Epithelial cell of prostate (primary cell): ENCODE results near the gene MUC2.

Experiments used
- DNase-seq: peaks from one replicate; pipeline ENCODE4 v3.0.0-alpha.2; 2011; ENCODE audit warnings: low read depth, low spot score
- H3K27ac ChIP-seq: fragments of 450-650 bp; 2 replicates; pipeline ENCODE4 v1.5.1; 2017; ENCODE audit warnings: mild to moderate bottlenecking

MUC2 gene

DNA sequence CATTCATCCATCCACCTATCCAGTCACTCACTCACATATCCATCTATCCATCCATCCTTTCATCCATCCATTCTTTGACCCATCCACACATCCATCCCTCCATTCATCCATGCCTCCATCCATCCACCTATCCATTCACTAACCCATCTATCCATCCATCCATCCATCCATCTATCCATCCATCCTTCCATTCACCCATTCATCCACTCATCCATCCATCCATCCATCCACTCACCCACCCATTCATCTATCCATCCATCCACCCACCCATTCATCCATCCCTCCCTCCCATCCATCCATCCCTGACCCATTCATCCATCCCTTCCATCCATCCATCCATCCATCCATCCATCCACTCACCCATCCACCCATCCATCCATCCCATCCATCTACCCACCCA lies 4.9 kb upstream of the MUC2 start:
- no peak for DNase-seq

DNA sequence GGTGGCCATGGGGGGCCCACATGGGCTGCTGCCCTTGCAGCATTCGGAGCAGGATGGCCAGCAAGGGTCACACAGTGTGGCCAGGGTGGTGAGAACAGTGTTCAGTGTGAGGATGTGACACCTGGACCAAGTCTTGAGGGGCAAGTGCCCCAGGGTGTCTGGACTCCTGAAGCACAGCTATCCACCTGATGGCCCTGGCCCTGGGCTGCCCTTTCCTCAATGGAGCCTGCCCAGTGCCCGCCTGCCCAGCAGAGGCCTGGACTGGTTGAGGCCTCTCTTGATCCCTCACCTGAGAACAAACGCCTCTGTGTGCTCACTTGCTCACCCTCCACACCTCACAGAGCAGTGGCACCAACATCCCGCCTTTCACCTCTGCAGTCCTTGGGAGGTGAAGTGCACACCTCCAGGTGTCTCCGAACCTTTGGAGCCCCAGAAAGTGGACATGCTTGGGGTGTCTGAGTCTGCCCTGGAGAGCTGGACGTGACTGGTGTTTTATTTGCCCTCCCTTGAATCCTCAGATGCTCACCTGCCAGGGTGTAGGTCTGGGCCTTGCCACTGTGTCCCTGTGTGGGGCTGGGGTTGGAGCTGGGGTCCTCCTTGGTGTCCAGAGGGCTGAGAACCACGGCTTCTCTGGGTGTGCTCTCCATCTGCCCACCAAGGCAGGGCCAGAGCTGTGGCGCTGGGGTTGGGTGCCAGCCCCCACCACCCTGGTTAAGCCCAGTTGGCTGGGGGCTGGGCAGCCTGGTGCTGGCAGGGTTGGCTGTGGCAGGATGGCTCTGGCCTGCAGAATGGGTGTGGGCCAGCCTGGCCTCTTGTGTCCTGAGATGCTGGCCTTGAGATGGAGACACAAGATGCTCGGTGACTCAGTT lies 3.8 kb upstream of the MUC2 start:
- DNase-seq, result no peak
- no peak overlapping the region for H3K27ac ChIP-seq

More for the DNA sequence above, 4.9 kb upstream of the MUC2 start:
- H3K27ac ChIP-seq, result no peak overlapping the region

DNA sequence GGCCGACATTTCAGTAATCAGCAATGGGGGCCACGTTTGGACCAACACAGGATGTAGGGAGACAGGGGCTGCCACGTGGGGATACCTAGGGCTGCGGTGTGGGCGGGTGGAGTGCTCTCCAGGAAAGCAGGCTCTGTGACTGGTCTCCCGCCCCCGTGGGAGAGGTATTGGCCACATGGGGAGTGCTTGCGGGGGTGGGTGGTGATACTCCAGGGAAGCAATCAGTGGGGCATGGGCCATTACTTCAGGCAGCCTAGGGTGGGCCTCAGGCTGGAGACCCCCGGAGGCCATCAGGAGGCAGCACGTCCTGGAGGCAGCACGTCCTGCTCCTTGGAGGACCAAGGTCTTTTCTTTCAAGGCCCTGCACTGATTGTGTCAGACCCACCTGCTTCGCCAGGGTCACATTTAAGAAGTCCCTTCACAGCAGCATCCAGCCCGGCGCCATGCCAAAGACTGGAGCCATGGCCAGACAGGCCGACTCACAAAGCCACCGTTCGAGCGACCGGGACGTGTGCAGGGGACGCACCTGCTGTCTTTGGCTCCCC lies 3.0 kb upstream of the MUC2 start:
- H3K27ac ChIP-seq, result no peak overlapping the region
- DNase-seq, result no peak

DNA sequence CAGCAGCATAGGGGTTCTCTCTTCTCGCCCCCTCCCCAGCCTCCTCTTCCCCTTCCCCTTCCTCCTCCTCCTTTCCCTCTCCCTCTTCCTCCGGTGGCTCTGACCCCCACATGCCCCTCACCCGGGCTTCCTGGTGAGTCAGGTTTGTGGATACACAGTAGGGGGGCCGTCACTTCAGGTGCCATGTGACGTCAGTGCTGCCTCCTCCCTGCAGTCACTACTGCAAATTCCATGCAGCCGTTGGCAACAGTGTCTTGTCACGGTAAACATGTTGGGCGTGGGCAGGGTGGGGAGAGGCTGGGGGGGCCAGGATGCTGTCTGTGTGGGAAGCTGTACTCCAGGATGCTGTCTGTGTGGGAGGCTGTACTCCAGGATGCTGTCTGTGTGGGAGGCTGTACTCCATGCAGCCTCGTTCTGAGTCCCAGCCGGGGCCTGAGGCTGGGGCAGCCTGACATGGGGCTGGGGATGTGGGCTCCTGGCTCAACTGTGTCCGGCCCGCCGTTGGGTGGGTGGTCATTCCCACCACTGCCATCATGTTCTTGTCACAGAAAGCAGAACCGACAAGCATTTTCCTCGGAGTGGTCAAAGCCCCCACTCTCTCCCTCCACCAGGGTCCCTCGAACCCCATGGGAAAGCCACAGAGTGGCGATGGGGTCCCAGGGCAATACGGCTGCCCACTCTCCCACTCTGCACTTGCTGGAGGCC lies 2.4 kb upstream of the MUC2 start:
- no peak for DNase-seq
- H3K27ac ChIP-seq, result no peak overlapping the region

DNA sequence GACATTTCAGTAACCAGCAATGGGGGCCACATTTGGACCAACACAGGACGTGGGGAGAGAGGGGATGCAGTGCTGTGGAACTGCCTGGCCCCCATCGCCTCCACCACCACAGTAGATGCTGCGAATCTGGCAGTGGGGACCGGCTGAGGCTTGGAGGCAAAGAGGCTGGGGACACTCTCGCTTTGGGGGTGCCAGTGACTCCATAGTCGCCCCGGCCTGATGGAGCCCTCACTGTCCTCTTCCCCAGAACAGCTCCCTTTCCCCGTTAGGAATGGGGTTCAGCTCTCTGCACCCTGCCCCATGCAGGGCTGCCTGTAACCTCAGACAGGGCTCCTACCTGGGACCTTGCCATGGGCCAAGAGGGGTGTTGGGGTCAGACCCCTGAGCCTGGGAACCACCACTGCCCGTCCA lies 1.8 kb upstream of the MUC2 start:
- no peak for DNase-seq
- no peak overlapping the region for H3K27ac ChIP-seq

DNA sequence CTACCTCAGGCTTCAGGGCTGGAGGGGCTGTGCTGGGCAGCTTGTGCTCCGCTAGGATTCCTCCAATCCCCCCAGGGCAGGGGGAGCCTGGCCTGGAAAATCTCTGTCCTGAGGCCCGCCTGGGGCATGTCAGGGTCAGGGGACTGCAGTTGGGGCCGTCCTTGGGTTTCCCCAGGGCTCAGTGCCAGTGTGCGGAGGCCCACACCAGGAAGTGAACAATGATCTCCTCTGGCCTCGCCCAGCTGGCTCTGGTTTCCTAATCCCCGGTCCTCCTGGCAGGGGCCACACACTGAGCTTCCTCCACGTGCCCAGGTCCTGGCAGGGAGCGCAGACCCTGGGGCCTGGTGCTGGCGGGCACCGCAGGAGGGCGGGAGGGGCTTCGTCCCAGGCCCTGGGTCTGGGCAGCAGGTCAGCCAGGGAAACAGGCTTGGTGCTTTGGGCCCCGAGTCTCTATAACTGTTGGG lies 1.4 kb upstream of the MUC2 start:
- DNase-seq, result no peak
- no peak overlapping the region for H3K27ac ChIP-seq

DNA sequence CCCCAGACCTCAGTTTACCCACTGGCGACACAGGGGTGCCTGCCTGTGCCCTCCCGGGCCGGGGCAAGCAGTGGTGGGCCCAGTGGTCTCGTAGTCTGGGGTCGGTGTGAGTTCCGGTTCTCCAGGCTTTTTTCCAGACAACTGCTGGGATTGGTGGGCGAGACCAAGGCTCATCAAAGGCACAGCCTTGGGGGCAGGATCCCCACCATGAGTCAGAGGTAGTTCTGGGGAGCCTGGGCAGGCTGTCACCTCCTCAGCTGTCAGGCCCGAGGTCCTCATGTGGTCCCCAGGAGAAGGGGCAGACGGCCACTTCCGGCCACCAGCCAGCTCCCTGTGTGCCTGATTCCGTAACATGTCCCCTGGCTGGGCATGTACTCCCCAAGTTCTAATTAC lies 827 bp upstream of the MUC2 start:
- no peak overlapping the region for H3K27ac ChIP-seq
- DNase-seq, result no peak

DNA sequence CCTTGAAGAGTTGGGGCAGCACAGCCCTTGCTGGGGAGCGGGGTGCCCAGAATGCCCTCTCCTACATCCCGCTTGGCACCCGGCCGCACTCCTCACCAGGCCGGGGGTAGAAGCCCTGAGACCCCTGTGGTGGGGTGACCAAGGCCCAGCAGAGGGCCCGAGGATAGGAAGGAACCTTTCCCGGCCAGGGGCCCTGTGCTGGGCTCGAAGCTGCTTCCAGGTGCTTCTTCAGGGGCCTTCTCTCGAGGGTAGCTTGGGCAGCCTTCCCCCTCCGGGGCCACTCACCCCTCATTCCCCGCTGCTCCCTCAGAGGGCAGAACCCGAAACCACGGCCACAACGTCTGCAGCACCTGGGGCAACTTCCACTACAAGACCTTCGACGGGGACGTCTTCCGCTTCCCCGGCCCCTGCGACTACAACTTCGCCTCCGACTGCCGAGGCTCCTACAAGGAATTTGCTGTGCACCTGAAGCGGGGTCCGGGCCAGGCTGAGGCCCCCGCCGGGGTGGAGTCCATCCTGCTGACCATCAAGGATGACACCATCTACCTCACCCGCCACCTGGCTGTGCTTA lies 752 bp downstream of the MUC2 start:
- H3K27ac ChIP-seq, result no peak overlapping the region
- DNase-seq, result no peak

DNA sequence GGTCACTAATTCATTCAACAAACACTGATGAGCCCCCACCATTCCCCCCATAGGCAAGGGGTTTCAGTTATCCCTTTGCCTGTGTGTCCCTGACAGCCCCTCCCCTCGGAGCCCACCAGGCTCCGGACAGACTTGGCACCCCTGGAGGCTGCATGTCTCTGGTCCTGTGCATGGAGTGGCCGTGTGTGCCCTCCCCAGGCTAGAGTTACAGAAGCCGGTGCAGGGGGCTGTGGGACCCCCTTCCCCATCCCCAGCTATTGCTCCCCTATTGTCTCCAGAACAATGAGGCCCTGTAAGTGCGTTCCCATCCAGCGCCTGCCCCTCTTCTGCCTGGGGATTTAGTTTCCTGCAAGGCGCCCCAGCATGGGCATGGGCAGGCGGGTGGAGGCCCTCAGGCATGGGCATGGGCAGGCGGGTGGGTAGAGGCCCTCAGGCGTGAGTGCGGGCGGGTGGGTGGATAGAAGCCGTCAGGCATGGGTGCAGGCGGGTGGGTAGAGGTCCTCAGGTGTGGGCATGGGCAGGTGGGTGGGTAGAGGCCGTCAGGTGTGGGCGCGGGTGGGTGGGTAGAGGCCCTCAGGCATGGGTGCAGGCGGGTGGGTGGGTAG lies 1.5 kb downstream of the MUC2 start:
- no peak overlapping the region for H3K27ac ChIP-seq
- DNase-seq, result no peak

DNA sequence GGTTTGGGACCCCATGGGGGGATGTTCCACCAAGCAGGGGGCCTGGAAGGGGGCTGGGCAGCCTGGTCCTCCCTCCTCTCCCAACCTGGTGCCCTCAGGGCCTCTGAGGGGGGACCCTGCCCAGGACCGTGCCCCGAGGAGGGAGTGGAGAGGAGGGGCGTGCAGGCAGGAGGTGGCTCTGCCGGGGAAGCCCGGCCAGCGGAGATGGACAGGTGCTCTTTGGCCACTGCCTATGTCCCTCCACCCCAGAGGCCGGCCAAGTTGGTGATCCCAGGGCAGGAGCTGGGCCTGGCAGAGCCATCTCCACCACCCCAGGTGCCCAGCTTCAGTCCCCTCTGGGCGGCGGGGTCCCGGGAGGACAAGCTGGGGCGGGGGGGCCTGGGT lies 2.4 kb downstream of the MUC2 start:
- DNase-seq, result no peak

DNA sequence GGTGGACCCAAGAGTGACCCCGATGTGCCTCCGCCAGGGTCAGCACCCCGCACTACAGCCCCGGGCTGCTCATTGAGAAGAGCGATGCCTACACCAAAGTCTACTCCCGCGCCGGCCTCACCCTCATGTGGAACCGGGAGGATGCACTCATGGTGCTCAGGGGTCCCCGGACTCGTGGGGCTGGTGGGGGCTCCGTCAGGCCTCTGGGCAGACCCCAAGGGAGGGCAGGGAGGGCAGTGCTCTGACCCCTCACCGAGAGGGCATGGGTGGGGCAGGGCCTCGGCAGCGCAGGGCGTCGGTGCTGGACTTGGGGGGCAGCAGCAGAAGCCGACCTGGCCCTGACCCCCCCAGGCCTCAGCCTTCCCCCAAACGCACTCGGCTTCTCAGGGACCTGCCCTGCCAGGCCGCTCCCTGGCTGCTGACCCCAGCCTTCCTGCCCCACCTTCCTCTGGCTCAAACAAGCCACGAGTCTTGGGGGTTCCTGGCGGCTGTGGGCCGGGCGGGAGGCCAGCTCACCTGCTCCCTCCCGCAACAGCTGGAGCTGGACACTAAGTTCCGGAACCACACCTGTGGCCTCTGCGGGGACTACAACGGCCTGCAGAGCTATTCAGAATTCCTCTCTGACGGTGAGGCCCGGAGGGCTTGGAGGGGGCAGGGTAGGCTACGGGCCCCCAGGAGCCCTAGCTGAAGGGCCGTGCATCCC lies 2.9 kb downstream of the MUC2 start:
- no peak for DNase-seq
- H3K27ac ChIP-seq, result no peak overlapping the region

More for the DNA sequence above, 2.4 kb downstream of the MUC2 start:
- H3K27ac ChIP-seq, result no peak overlapping the region

DNA sequence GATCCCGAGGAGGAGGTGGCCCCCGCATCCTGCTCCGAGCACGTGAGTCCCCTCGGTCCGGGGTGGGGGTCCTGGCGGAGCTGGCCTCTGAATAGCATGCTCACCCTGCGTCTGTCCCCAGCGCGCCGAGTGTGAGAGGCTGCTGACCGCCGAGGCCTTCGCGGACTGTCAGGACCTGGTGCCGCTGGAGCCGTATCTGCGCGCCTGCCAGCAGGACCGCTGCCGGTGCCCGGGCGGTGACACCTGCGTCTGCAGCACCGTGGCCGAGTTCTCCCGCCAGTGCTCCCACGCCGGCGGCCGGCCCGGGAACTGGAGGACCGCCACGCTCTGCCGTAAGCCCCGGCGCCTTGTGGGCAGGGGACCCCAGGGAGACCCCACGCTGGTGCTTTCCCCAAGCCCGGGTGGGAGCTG lies 3.5 kb downstream of the MUC2 start:
- no peak overlapping the region for H3K27ac ChIP-seq
- DNase-seq, result no peak

DNA sequence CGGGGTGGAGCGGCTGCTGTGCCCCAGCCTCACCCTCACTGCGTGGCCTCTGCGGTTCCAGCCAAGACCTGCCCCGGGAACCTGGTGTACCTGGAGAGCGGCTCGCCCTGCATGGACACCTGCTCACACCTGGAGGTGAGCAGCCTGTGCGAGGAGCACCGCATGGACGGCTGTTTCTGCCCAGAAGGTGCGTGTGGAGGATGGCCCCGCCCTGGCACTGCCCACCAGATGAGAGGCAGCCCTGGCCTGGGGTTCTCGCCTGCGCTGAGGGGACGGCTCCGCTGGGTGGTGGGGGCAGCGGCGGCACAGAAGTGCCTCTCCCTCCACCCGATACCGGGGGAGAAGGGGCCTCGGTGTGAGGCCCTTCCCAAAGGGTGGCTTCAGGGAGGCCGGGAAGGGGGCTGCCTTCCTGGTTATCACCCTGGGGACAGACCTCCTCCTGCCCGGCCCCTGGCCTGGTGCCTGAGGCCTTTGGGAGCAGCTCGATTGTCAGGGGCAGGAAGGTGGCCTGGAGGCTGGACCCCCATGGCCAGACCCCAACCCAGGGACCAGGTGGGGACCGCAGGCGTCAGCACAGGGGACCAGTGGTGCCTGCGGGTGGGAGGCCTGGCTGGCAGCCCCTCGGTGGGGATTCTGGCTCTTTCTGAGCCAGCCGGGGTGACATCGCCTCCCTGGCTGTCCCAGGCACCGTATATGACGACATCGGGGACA lies 7.1 kb downstream of the MUC2 start:
- DNase-seq, result no peak
- no peak overlapping the region for H3K27ac ChIP-seq

DNA sequence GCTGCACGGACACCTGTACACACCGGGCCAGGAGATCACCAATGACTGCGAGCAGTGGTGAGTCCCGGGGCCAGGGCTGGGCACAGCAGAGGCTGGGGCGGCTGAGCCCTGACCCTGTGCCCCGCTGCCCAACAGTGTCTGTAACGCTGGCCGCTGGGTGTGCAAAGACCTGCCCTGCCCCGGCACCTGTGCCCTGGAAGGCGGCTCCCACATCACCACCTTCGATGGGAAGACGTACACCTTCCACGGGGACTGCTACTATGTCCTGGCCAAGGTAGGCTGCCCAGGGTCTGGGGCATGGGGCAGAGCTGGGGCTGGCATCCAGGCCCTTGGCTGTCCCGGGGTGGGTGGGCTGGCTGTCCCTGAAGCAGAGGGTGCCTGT lies 7.7 kb downstream of the MUC2 start:
- DNase-seq, result no peak
- H3K27ac ChIP-seq, result no peak overlapping the region

DNA sequence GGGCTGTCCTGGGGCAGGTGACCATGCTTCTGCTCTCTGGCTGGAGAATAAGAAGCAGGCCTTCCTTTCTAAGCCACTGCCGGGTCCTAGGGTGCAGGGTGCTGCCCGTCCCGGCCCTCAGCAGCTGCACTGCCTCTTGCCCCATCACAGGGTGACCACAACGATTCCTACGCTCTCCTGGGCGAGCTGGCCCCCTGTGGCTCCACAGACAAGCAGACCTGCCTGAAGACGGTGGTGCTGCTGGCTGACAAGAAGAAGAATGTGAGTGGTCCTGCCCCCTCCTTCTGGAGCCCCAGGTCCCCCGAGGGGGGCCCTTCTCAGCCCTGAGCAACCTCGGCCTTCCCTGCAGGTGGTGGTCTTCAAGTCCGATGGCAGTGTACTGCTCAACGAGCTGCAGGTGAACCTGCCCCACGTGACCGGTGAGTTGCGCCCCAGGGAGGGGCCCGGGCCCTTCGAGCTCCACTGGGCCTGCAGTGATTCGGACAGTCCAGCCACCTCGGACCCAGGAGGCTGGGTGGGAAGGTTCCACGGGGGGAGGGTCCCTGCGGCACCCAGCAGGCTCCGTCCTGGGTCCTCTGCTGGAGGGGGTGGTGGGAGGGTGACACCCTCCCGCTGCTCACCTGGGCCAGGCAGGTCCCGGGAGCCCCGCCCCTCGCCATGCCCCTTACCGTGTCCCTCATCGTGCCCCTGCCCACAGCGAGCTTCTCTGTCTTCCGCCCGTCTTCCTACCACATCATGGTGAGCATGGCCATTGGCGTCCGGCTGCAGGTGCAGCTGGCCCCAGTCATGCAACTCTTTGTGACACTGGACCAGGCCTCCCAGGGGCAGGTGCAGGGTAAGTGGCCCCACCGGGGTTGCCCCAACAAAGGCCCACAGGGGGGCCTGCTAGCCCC lies 8.3 kb downstream of the MUC2 start:
- H3K27ac ChIP-seq, result no peak overlapping the region
- no peak for DNase-seq

DNA sequence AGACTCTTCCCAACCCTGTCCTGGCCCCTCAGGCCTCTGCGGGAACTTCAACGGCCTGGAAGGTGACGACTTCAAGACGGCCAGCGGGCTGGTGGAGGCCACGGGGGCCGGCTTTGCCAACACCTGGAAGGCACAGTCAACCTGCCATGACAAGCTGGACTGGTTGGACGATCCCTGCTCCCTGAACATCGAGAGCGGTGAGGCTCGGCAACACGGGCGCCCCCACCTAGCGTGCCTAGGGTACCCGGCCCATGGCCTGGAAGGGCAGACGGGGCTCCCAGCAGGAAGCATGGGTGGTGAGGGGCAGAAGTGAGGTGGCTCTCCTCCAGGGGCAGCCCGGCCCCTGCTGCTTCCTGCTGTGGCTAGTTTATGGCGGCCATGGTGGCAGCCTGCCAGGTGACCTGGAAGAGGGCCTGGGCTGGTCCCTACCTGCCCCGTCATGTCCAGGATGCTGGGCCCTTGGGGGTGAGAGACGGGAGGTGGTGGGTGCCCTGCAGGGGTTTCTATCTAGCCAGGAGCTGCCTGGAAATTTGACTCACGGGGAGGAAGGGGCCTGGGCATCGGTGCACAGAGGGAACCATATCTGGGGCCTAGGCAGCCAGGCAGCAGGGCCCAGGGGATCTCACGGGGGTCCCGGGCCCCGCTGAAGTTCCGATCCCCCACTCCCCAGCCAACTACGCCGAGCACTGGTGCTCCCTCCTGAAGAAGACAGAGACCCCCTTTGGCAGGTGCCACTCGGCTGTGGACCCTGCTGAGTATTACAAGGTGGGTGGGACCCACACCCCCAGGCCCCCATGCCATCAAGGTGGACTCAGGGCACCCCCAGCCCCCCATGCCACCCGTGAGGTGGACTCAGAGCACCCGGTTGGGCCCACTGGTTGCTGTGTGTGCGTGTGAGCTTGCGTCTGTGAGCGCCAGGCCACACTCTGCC lies 9.2 kb downstream of the MUC2 start:
- DNase-seq, result no peak
- H3K27ac ChIP-seq, result no peak overlapping the region
